IMR-90 (cell line): ENCODE measurements around the gene GAB1.

Experiments used
- CHD1 ChIP-seq: IDR thresholded peaks from 2 replicates; pipeline ENCODE4 v1.6.1; 2012; ENCODE audit warnings: low read depth, low read length, improper control_type of control experiment
- CTCF ChIP-seq: conservative IDR thresholded peaks from 2 replicates; pipeline ENCODE4 v1.5.1; 2012; ENCODE audit warnings: mild to moderate bottlenecking, low read depth, low read length, improper control_type of control experiment
- FOS ChIP-seq: fragments of 150-350 bp; IDR thresholded peaks from 2 replicates; pipeline ENCODE4 v1.6.1; 2016; ENCODE audit warnings: low read depth, low read length
- MAFK ChIP-seq: IDR thresholded peaks from 2 replicates; pipeline ENCODE4 v1.6.1; 2012; ENCODE audit warnings: low read depth, low read length, improper control_type of control experiment
- MAZ ChIP-seq: IDR thresholded peaks from 2 replicates; pipeline ENCODE4 v1.6.1; 2012; ENCODE audit warnings: low read depth, mild to moderate bottlenecking, low read length, improper control_type of control experiment, moderate library complexity, borderline replicate concordance
- NFE2L2 ChIP-seq: fragments of 150-350 bp; IDR thresholded peaks from 2 replicates; pipeline ENCODE4 v1.6.1; 2016; ENCODE audit warnings: low read depth, mild to moderate bottlenecking, low read length
- SMC3 ChIP-seq: fragments of 150-350 bp; IDR thresholded peaks from 2 replicates; pipeline ENCODE4 v1.6.1; 2016; ENCODE audit warnings: low read depth, mild to moderate bottlenecking, antibody characterized with exemption, low read length, moderate library complexity

GRCh38 chr4:143362349-143363046, 25.8 kb downstream of the GAB1 start:
- no peak for TF ChIP-seq FOS
- no peak for TF ChIP-seq MAZ
- no peak for TF ChIP-seq SMC3
- TF ChIP-seq CTCF = no peak
- no peak for TF ChIP-seq NFE2L2
- TF ChIP-seq CHD1 = no peak
- no peak for TF ChIP-seq MAFK
